ENCODE data around the gene ZNRF4.

Gene ZNRF4

GRCh38 chr19:5451494-5451893 is 3.7 kb upstream of the ZNRF4 start:
- Mint-ChIP-seq H3K4me1 (no peaks in the 10 kb centered on the region), H3K36me3 (no peaks in the 10 kb centered on the region), H3K27me3 (peaks cover 14% of the 10 kb centered on the region), H3K9me3 (peaks cover 4% of the 10 kb centered on the region), H3K4me3 (no peak overlapping the region), H3K27ac (no peak overlapping the region)
- ATAC-seq (ENCODE audit: low read depth) (no peak), DNase-seq (ENCODE audit: low spot score in 2 of 2) (no peak)

GRCh38 chr19:5452594-5453565 is 2.3 kb upstream of the ZNRF4 start:
- H3K9me3 Mint-ChIP-seq, result peaks cover 3% of the 10 kb centered on the region
- no peak overlapping the region for H3K4me3 Mint-ChIP-seq
- no peaks in the 10 kb centered on the region for H3K36me3 Mint-ChIP-seq
- ATAC-seq (ENCODE audit: low read depth) (no peak), DNase-seq (ENCODE audit: low spot score in 2 of 2) (no peak)
- H3K4me1 Mint-ChIP-seq, result no peaks in the 10 kb centered on the region
- H3K27me3 Mint-ChIP-seq, result peaks cover 13% of the 10 kb centered on the region
- H3K27ac Mint-ChIP-seq, result no peak overlapping the region

- peaks cover 3% of the 10 kb centered on the region for H3K9me3 Mint-ChIP-seq
- DNase-seq (ENCODE audit: low spot score in 2 of 2) (no peak), ATAC-seq (ENCODE audit: low read depth) (no peak)
- no peak overlapping the region for H3K4me3 Mint-ChIP-seq
- H3K27ac Mint-ChIP-seq, result no peak overlapping the region
- H3K4me1 Mint-ChIP-seq, result no peaks in the 10 kb centered on the region
- H3K36me3 Mint-ChIP-seq, result no peaks in the 10 kb centered on the region
- H3K27me3 Mint-ChIP-seq, result peaks cover 8% of the 10 kb centered on the region
Measured at GRCh38 chr19:5454743-5455142, 474 bp upstream of the ZNRF4 start.

GRCh38 chr19:5456130-5456840 is 1.1 kb downstream of the ZNRF4 start:
- no peak overlapping the region for H3K27ac Mint-ChIP-seq
- H3K9me3 Mint-ChIP-seq, result peaks cover 5% of the 10 kb centered on the region
- no peak overlapping the region for H3K4me3 Mint-ChIP-seq
- no peak for DNase-seq (ENCODE audit: low spot score in 2 of 2)
- H3K36me3 Mint-ChIP-seq, result no peaks in the 10 kb centered on the region
- no peaks in the 10 kb centered on the region for H3K4me1 Mint-ChIP-seq
- no peak for ATAC-seq (ENCODE audit: low read depth)
- H3K27me3 Mint-ChIP-seq, result peaks cover 4% of the 10 kb centered on the region

- Mint-ChIP-seq H3K4me1 (no peaks in the 10 kb centered on the region), H3K27ac (no peak overlapping the region), H3K9me3 (peaks cover 5% of the 10 kb centered on the region), H3K27me3 (peaks cover 4% of the 10 kb centered on the region), H3K36me3 (no peaks in the 10 kb centered on the region), H3K4me3 (no peak overlapping the region)
- ATAC-seq (ENCODE audit: low read depth), result no peak
- DNase-seq (ENCODE audit: low spot score in 2 of 2), result no peak
Measured at GRCh38 chr19:5456841-5457200, 1.6 kb downstream of the ZNRF4 start.

GRCh38 chr19:5457709-5458108 is 2.5 kb downstream of the ZNRF4 start:
- no peak for DNase-seq (ENCODE audit: low spot score in 2 of 2)
- Mint-ChIP-seq H3K27ac (no peak overlapping the region), H3K4me1 (no peaks in the 10 kb centered on the region), H3K27me3 (peaks cover 4% of the 10 kb centered on the region), H3K4me3 (no peak overlapping the region), H3K9me3 (peaks cover 8% of the 10 kb centered on the region), H3K36me3 (peaks cover 2% of the 10 kb centered on the region)
- no peak for ATAC-seq (ENCODE audit: low read depth)

GRCh38 chr19:5458420-5458819 is 3.2 kb downstream of the ZNRF4 start:
- H3K4me3 Mint-ChIP-seq, result no peak overlapping the region
- peaks cover 4% of the 10 kb centered on the region for H3K36me3 Mint-ChIP-seq
- no peak overlapping the region for H3K27ac Mint-ChIP-seq
- no peak for DNase-seq (ENCODE audit: low spot score in 2 of 2)
- peaks cover 6% of the 10 kb centered on the region for H3K27me3 Mint-ChIP-seq
- no peak for ATAC-seq (ENCODE audit: low read depth)
- H3K9me3 Mint-ChIP-seq, result peaks cover 13% of the 10 kb centered on the region
- H3K4me1 Mint-ChIP-seq, result no peaks in the 10 kb centered on the region

- DNase-seq (ENCODE audit: low spot score in 2 of 2), result no peak
- ATAC-seq (ENCODE audit: low read depth), result no peak
- H3K27ac Mint-ChIP-seq, result no peak overlapping the region
- H3K36me3 Mint-ChIP-seq, result peaks cover 4% of the 10 kb centered on the region
- H3K4me3 Mint-ChIP-seq, result no peak overlapping the region
- no peaks in the 10 kb centered on the region for H3K4me1 Mint-ChIP-seq
- H3K27me3 Mint-ChIP-seq, result peaks cover 3% of the 10 kb centered on the region
- peaks cover 12% of the 10 kb centered on the region for H3K9me3 Mint-ChIP-seq
Measured at GRCh38 chr19:5459360-5459759, 4.1 kb downstream of the ZNRF4 start.

- ATAC-seq (ENCODE audit: low read depth) (no peak), DNase-seq (ENCODE audit: low spot score in 2 of 2) (no peak)
- no peak overlapping the region for H3K4me3 Mint-ChIP-seq
- H3K9me3 Mint-ChIP-seq, result peaks cover 11% of the 10 kb centered on the region
- peaks cover 4% of the 10 kb centered on the region for H3K36me3 Mint-ChIP-seq
- H3K4me1 Mint-ChIP-seq, result peaks cover 3% of the 10 kb centered on the region
- H3K27ac Mint-ChIP-seq, result no peak overlapping the region
- H3K27me3 Mint-ChIP-seq, result peaks cover 6% of the 10 kb centered on the region
Measured at GRCh38 chr19:5460748-5461147, 5.5 kb downstream of the ZNRF4 start.

- ATAC-seq (ENCODE audit: low read depth) (no peak), DNase-seq (ENCODE audit: low spot score in 2 of 2) (no peak)
- no peak overlapping the region for H3K4me3 Mint-ChIP-seq
- peaks cover 11% of the 10 kb centered on the region for H3K9me3 Mint-ChIP-seq
- H3K4me1 Mint-ChIP-seq, result peaks cover 3% of the 10 kb centered on the region
- no peak overlapping the region for H3K27ac Mint-ChIP-seq
- peaks cover 11% of the 10 kb centered on the region for H3K27me3 Mint-ChIP-seq
- H3K36me3 Mint-ChIP-seq, result peaks cover 4% of the 10 kb centered on the region
Measured at GRCh38 chr19:5463959-5464358, 8.7 kb downstream of the ZNRF4 start.

GRCh38 chr19:5466072-5466471 is 10.9 kb downstream of the ZNRF4 start:
- peaks cover 7% of the 10 kb centered on the region for H3K9me3 Mint-ChIP-seq
- no peak overlapping the region for H3K27ac Mint-ChIP-seq
- H3K36me3 Mint-ChIP-seq, result peaks cover 4% of the 10 kb centered on the region
- ATAC-seq (ENCODE audit: low read depth), result no peak
- no peak overlapping the region for H3K4me3 Mint-ChIP-seq
- no peak for DNase-seq (ENCODE audit: low spot score in 2 of 2)
- peaks cover 11% of the 10 kb centered on the region for H3K27me3 Mint-ChIP-seq
- H3K4me1 Mint-ChIP-seq, result peaks cover 3% of the 10 kb centered on the region

- peaks cover 3% of the 10 kb centered on the region for H3K4me1 Mint-ChIP-seq
- peaks cover 4% of the 10 kb centered on the region for H3K36me3 Mint-ChIP-seq
- no peak overlapping the region for H3K27ac Mint-ChIP-seq
- no peak overlapping the region for H3K4me3 Mint-ChIP-seq
- H3K27me3 Mint-ChIP-seq, result peaks cover 11% of the 10 kb centered on the region
- DNase-seq (ENCODE audit: low spot score in 2 of 2), result no peak
- H3K9me3 Mint-ChIP-seq, result peaks cover 7% of the 10 kb centered on the region
- ATAC-seq (ENCODE audit: low read depth), result no peak
Measured at GRCh38 chr19:5466814-5467291, 11.6 kb downstream of the ZNRF4 start.

GRCh38 chr19:5470264-5470671 is 15.1 kb downstream of the ZNRF4 start:
- no peaks in the 10 kb centered on the region for H3K36me3 Mint-ChIP-seq
- no peak overlapping the region for H3K27ac Mint-ChIP-seq
- no peak for DNase-seq (ENCODE audit: low spot score in 2 of 2)
- H3K9me3 Mint-ChIP-seq, result no peaks in the 10 kb centered on the region
- H3K4me1 Mint-ChIP-seq, result peaks cover under 1% of the 10 kb centered on the region
- no peak for ATAC-seq (ENCODE audit: low read depth)
- H3K27me3 Mint-ChIP-seq, result peaks cover 12% of the 10 kb centered on the region
- no peak overlapping the region for H3K4me3 Mint-ChIP-seq

- ATAC-seq (ENCODE audit: low read depth) (no peak), DNase-seq (ENCODE audit: low spot score in 2 of 2) (no peak)
- H3K36me3 Mint-ChIP-seq, result no peaks in the 10 kb centered on the region
- no peaks in the 10 kb centered on the region for H3K9me3 Mint-ChIP-seq
- no peak overlapping the region for H3K4me3 Mint-ChIP-seq
- peaks cover 5% of the 10 kb centered on the region for H3K27me3 Mint-ChIP-seq
- no peak overlapping the region for H3K27ac Mint-ChIP-seq
- no peaks in the 10 kb centered on the region for H3K4me1 Mint-ChIP-seq
Measured at GRCh38 chr19:5472286-5472685, 17.1 kb downstream of the ZNRF4 start.
